Superior temporal gyrus (tissue), 1 donor: ENCODE measurements around the gene TNS3.
"Not testable (repeated sequence)": the region's sequence is repeated elsewhere in the genome, so short reads cannot be mapped to it uniquely, and the experiment has no call there.

Source experiments
- DNase-seq: peaks from one replicate; pipeline ENCODE4 v3.0.0-alpha.2; 2016; ENCODE audit errors: extremely low spot score

The TNS3 gene

DNA sequence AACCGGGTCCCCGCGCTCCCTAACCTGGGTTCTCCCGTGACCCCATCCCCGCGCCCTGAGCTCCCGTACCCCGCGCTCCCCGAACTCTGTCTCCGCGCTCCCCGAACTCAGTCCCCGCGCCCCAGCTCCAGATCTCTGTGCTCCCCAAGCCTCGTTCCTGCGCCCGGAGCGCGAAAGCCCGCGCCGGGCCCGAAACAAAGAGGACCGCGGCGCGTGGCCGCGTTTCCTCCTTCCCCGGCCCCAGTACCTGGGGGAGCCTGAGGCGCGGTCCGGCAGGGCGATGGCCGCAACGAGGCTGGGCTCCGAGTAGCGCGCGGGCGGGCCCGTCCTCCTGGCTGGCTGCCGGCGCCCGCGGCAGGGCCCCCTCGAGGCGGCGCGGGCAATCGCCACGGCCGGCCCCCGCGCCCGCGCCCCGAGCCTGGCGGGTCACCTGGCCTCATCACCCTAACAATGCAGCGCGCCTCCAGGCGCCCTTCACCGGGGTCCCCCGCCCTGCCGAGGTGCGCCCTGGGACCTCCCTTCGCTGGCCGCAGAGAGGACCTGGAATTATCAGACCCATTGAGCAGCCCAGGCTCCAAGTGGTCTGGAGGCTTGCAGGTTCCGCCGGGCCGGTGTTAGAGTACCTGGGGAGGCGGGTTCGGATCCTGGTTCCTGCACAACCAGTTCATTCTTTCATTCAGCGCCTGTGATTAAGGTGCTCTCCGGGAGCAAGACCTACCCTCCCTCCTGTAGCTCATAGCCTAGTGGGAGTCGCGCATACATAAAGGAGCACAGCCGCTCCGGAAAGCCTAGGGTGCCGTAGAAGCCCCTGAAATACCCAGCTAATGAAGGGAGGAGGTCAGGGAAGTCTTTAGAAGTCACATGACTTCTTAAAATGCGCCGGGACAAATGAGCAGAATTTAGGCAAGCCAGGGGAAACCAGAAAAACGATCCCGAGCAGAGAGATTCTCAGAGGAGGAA, at the start of gene TNS3:
Gene TNS3 (minus strand): TSS at position 308 of the 960 bp plus-strand sequence. CDS start 142,475 bp downstream, outside the sequence.
- DNase-seq = no peak

DNA sequence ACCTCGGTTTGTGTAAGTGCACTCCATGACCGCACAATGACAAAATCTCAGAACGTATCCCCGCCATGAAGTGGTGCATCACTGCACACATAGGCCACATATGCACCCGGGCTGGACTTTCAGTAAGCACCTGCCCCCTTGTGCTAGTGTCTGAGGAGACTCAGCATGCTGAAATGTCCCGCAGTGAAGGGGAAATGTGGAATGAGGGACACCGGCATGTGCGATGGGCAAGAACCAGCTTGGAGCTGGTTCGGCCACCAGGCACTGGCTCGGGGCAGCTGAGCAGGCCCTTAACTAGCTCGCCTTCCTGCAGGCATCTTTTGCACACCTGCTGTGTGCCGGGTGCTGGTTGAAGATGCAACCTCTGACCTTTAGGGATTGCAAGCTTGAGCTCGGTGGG, 49.8 kb upstream of the TNS3 start:
- DNase-seq = no peak

DNA sequence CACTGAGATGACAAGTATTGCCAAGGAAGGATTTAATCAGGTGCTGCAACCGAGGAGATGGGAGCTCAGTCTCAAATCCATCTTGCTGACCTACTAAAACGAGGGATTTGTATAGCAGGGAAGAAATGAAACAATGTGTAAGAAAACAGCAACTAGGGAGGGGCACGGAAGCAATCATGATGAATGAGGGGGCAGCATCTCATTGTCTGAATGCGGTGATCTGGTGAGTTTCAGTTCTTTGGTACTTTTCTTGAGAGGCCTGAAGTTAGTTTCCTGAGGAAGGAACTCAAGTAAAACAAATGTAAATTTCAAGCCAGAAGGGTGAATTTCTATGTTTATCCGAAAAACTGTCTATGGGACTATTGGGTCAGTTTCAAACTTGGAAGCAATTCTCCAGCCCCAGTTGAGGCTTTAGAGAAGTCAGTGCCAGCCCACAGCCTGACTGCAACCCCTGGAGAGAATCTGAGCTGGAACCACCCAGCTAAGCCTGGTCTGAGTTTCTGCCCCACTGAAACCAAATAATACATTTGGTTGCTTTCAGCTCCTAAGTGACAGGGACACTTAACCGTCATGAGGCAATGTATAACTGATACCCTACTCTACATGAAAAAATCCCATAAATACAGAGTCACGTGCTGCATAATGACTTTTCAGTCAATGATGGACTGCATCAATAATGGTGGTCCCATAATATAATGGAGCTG, 45.8 kb upstream of the TNS3 start:
- DNase-seq = no peak

- no peak for DNase-seq
Measured at GRCh38 chr7:47625861-47626715, 44.2 kb upstream of the TNS3 start.

DNA sequence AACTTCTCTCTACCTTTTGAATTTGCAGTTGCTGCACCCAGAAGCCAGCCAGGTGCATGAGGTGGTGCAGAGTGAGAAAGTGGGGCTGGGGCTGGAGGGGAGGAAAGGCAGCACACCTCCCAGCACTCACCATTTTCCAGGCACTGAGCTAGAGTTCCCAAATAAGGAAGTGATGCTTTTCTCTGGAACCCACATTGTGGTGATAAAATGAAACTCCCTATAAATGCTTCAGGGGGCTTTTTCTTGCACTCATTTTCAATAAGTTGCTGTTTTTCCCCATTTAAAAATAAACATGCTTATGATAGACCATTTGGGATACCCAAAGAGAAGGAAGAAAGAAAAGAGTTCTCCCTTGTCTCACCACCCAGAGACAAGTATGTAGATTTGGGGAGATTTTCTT, 42.8 kb upstream of the TNS3 start:
- no peak for DNase-seq

DNA sequence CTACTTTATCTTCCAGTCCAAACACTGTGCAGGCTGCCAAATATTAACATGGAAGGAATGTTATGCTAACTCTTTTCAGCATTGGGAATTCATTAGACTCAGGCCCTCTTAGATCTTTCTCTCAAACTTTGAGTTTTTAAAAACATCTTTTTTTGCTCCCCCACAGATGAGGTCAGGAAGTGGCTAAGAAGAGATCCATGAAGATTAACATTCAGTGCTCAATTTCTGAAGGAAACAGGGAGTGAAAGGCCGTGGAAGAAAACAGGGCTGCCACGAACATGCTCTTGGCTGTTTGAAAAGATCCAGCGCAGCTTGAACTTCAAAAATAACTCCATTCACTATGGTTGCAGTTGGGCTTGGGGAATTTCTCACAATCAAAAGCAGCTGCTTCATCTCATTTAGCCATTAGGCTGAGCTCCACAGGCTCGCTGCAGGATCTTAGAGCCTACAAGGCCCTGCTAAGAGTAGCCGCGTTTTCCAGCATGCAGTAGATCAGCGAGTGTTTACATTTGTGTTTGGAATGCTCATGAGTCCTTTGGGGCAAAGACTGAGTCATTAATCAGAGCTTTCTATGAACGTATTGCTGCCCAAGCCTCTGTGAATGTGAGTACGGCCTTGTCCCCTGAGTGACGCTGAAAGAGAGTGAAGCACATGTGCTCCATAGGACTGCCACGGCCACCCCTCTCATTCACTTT, 41.2 kb upstream of the TNS3 start:
- DNase-seq = peak; percentile 38

GRCh38 chr7:47622586-47622945, 40.7 kb upstream of the TNS3 start:
- DNase-seq = no peak

GRCh38 chr7:47621979-47622561, 40.2 kb upstream of the TNS3 start:
- no peak for DNase-seq

DNA sequence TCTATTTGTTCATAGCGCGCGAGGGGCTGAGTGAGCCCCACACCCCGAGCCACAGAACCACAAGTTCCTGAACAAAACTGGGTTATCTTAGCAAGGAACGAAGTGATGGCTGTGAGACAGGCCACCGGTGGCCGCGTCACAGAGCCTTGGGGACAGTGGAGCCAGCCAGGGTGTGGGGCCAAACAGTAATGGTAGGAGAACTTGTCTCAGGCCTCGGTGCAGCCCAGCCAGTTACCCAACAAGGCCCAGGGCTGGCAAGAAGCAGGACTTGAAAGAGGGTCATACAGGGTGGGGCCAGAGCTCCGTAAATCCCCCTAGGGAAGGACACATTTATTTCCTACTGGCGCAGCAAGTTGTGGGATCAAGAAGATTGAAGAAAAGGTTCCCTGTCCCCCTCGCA, 39.4 kb upstream of the TNS3 start:
- no peak for DNase-seq

- no peak for DNase-seq
Measured at GRCh38 chr7:47619806-47620205, 37.9 kb upstream of the TNS3 start.

- DNase-seq = no peak
Measured at GRCh38 chr7:47617131-47617530, 35.2 kb upstream of the TNS3 start.

GRCh38 chr7:47614450-47614849, 32.5 kb upstream of the TNS3 start:
- DNase-seq = no peak

DNA sequence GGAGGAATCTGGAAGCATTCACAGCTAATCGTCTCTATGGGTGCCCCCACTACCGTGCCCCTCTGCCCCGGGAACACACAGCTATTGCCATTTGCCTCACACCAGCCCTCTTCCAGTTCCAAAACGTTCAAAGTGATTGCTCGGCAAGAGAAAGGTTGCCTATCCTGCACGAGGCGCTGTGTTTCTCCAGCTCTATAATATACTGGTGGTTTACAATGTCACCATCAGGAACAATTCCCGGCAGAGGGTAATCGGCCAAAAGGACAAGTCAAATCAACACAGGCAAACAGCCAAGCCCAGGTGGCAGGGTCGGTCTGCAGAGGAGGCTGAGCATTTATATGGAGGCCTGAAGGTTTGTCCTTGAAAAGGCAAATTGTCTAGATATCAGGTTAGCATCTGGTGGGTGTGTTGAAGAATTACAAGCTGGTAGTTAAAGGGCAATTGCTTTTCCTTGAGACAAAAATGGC, 29.2 kb upstream of the TNS3 start:
- no peak for DNase-seq

GRCh38 chr7:47610506-47611044, 28.7 kb upstream of the TNS3 start:
- no peak for DNase-seq

DNA sequence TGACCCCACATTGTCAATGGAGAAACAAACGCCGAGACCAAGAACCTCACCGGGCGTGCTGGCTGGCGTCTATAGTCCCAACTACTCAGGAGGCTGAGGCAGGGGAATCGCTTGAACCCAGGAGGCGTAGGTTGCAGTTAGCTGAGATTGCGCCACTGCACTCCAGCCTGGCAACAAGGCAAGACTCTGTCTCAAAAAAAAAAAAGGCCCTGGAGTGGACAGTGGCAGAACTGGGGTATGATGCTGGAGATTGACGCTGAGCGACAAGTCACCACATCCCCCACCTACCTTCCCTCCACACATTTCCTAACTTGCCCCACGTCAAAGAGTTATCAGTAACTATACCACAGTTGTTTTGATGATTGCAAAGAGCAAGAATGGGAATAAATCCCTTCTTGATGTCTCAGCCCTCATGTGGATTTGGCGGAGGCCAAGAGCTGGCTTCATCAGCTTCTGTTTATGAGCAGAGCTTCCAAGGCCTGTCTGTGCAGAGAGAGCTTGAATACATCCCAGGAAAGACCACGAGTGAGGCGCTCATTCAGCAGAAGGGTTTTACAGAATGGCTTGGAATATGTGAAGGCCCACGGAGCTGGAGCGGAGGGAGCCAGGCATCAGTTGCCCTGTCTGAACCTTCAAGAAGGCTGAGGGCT, 28.0 kb upstream of the TNS3 start:
- DNase-seq = no peak

DNA sequence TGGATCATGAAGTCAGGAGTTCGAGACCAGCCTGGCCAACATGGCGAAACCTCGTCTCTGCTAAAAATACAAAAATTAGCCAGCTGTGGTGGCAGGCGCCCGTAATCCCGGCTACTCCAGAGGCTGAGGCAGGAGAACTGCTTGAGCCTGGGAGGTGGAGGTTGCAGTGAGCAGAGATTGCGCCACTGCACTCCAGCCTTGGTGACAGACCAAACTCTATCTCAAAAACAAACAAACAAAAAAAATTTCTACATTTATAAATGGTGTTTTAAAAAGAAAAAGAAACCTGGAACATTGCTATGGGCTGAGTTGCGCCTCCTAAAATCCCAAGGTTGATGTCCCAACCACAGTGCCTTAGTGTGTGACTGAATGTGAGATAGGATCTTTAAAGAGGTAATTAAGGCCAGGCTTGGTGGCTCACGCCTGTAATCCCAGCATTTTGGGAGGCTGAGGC, 24.7 kb upstream of the TNS3 start:
- not testable (repeated sequence) for DNase-seq

GRCh38 chr7:47605816-47606575, 24.1 kb upstream of the TNS3 start:
- DNase-seq = no peak

DNA sequence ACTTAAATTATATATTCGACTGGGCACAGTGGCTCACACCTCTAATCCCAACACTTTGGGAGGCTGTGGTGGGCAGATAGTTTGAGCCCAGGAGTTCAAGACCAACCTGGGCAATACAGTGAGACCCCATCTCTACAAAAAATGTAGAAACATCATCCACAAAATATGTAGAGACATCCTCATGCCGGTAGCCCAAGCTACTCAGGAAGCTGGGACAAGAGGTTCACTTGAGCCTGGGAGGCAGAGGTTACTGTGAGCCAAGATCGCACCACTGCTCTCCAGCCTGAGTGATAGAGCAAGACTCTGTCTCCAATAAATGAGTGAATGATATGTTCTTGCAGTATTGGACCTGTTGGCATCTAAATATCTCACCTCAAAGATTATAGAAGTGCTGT, 22.6 kb upstream of the TNS3 start:
- DNase-seq = no peak

DNA sequence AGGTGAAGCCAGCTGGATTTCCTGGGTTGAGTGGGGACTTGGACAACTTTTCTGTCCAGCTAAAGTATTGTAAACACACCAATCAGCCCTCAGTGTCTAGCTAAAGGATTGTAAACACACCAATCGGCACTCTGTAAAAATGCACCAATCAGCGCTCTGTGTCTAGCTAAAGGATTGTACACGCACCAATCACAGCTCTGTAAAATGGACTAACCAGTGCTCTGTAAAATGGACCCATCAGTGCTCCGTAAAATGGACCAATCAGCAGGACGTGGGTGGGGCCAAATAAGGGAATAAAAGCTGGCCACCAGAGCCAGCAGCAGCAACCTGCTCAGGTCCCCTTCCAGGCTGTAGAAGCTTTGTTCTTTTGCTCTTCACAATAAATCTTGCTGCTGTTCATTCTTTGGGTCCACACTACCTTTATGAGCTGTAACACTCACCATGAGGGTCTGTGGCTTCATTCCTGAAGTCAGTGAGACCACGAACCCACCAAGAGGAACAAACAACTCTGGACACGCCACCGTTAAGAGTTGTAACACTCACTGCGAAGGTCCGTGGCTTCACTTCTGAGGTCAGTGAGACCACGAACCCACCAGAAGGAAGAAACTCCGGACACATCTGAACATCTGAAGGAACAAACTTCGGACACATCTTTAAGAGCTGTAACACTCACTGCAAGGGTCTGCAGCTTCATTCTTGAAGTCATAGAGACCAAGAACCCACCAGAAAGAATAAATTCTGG, 21.8 kb upstream of the TNS3 start:
- DNase-seq = not testable (repeated sequence)
